Suprapubic skin (tissue), 3 donors: ENCODE measurements around the gene KLHL17.

Source experiments
- CTCF ChIP-seq, 2 donors: fragments of 200-600 bp in 1 of 2; fragments of 450-650 bp in 1 of 2; sonication (generic) in 1 of 2; IDR thresholded peaks; one replicate each; pipeline ENCODE4 v1.5.1; 2016 to 2019; ENCODE audit warnings: antibody characterized with exemption in 2 of 2, mild to moderate bottlenecking in 1 of 2, moderate library complexity in 1 of 2
- POLR2A ChIP-seq, 2 donors: fragments of 450-650 bp; IDR thresholded peaks; one replicate each; pipeline ENCODE4 v1.6.1; 2017; ENCODE audit warnings: antibody characterized with exemption in 2 of 2, mild to moderate bottlenecking in 2 of 2, moderate library complexity in 2 of 2

- no peak for TF ChIP-seq CTCF (IDR thresholded peaks at IDR 0.05)
- no peak for TF ChIP-seq POLR2A (IDR thresholded peaks at IDR 0.05)
Observed at GRCh38 chr1:1014799-1015681, 54.7 kb downstream of the KLHL17 start.
